Measurements from ENCODE around the gene HOXB1. TPM values are rescaled to one million over a fixed set of nuclear protein-coding genes. Genes with fewer than 3 reads are reported as not detected.

Gene HOXB1
- total and polyA plus RNA-seq, 2 donors (not counting 3 experiments of a cell fraction or from before 2014, with no cell fraction given) = not detected

GRCh38 chr17:48566717-48567116 lies 35.9 kb upstream of the HOXB1 start:
- peaks cover 92% of the 10 kb centered on the region for H3K79me2 ChIP-seq (ENCODE audit: control insufficient read depth, insufficient read depth, low read length)
- H3K27ac ChIP-seq (ENCODE audit: insufficient read depth, low read depth, low read length) = no peak overlapping the region
- POLR2A ChIA-PET = interaction anchor here (0.7 kb wide), 1 partner anchor 10 kb away, joined by 3 read pairs; no protein-coding TSS in a partner anchor
- H3K9me1 ChIP-seq (replicated peaks; ENCODE audit: control insufficient read depth, extremely low read depth, insufficient read depth, low read length) = no peaks in the 10 kb centered on the region
- no peak overlapping the region for H3K4me3 ChIP-seq (replicated peaks in 1 of 3; ENCODE audit: insufficient read depth in 1 of 3, low read depth in 1 of 3, low read length in 3 of 3)
- no TSS peak for BruUV-seq (replicated peaks)
- no peak for TF ChIP-seq MYC (IDR thresholded peaks at IDR 0.05; ENCODE audit: low read depth, low read length)
- TF ChIP-seq FOS (IDR thresholded peaks at IDR 0.05; ENCODE audit: borderline replicate concordance, insufficient read depth, low read length) = no peak
- TF ChIP-seq POLR2A (IDR thresholded peaks at IDR 0.05; ENCODE audit: low read depth, low read length) = no peak
- TF ChIP-seq POLR2AphosphoS5 (IDR thresholded peaks at IDR 0.05; ENCODE audit: insufficient read depth, low read depth, low read length) = no peak
- no peak for TF ChIP-seq JUN (IDR thresholded peaks at IDR 0.05; ENCODE audit: borderline replicate concordance, insufficient read depth, insufficient read length, low read depth)
- TF ChIP-seq GATA2 (IDR thresholded peaks at IDR 0.05; ENCODE audit: insufficient read depth, insufficient read length, low read depth, low read length) = no peak
- TF ChIP-seq, protein P1, sequence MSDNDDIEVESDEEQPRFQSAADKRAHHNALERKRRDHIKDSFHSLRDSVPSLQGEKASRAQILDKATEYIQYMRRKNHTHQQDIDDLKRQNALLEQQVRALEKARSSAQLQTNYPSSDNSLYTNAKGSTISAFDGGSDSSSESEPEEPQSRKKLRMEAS (IDR thresholded peaks at IDR 0.05; ENCODE audit: insufficient read depth, insufficient read length) = no peak
- TF ChIP-seq EZH2 (IDR thresholded peaks at IDR 0.05; ENCODE audit: borderline replicate concordance, low read depth, low read length, severe bottlenecking) = no peak
- TF ChIP-seq, protein P2, sequence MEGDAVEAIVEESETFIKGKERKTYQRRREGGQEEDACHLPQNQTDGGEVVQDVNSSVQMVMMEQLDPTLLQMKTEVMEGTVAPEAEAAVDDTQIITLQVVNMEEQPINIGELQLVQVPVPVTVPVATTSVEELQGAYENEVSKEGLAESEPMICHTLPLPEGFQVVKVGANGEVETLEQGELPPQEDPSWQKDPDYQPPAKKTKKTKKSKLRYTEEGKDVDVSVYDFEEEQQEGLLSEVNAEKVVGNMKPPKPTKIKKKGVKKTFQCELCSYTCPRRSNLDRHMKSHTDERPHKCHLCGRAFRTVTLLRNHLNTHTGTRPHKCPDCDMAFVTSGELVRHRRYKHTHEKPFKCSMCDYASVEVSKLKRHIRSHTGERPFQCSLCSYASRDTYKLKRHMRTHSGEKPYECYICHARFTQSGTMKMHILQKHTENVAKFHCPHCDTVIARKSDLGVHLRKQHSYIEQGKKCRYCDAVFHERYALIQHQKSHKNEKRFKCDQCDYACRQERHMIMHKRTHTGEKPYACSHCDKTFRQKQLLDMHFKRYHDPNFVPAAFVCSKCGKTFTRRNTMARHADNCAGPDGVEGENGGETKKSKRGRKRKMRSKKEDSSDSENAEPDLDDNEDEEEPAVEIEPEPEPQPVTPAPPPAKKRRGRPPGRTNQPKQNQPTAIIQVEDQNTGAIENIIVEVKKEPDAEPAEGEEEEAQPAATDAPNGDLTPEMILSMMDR (IDR thresholded peaks at IDR 0.05; ENCODE audit: extremely low read depth in 1 of 2, insufficient read depth in 1 of 2, low read depth in 1 of 2, low read length in 2 of 2) = no peak
- peaks cover 0 to 3% of the 10 kb centered on the region in 2 experiments for H3K36me3 ChIP-seq (ENCODE audit: control insufficient read depth in 2 of 2, extremely low read depth in 1 of 2, insufficient read depth in 2 of 2, low read length in 2 of 2)
- H3K9me3 ChIP-seq (replicated peaks; ENCODE audit: control insufficient read depth, insufficient read depth, low read length) = no peaks in the 10 kb centered on the region
- FAIRE-seq (no peak), DNase-seq (ENCODE audit: low read depth, low spot score) (no peak)
- intact Hi-C loops (cut with micrococcal nuclease) (no loop called here), dilution Hi-C loops (cut with MboI; ENCODE audit: extremely low pct_ligation_motif_present, low sequenced_read_pairs) (no loop called here)
- H2AFZ ChIP-seq (ENCODE audit: low read depth, low read length) = no peak overlapping the region
- peaks cover 68% of the 10 kb centered on the region for H3K4me1 ChIP-seq (ENCODE audit: control insufficient read depth, extremely low read depth, insufficient read depth, low read length)
- no peaks in the 10 kb centered on the region for H4K20me1 ChIP-seq (replicated peaks; ENCODE audit: control insufficient read depth, extremely low read depth, insufficient read depth, low read length)
- H3K4me2 ChIP-seq (ENCODE audit: insufficient read depth, low read length) = no peak overlapping the region
- no peaks in the 10 kb centered on the region for H3K27me3 ChIP-seq (ENCODE audit: control insufficient read depth in 2 of 2, insufficient read depth in 2 of 2, low read length in 2 of 2)
- CTCF ChIA-PET = interaction anchor here (1.5 to 6.1 kb wide), 4 partner anchors 10 to 351 kb away, joined by 5 to 28 read pairs (median 14); no protein-coding TSS in a partner anchor
- no peak overlapping the region for H3K9ac ChIP-seq (replicated peaks; ENCODE audit: extremely low read depth, insufficient read depth, low read length)
